Stimulated activated CD8-positive, alpha-beta memory T cell treated with anti-CD3 and anti-CD28 coated beads, Interleukin-2, amount 100 ng/mL, for 48 hours (primary cell): ENCODE results near the gene TMEM87B.
"Not testable (repeated sequence)": the region's sequence is repeated elsewhere in the genome, so short reads cannot be mapped to it uniquely, and the experiment has no call there.

Source experiments
- DNase-seq, 2 donors: peaks; one replicate each; pipeline ENCODE4 v3.0.0-alpha.2; 2020; ENCODE audit warnings: low read depth in 2 of 2

TMEM87B gene

DNA sequence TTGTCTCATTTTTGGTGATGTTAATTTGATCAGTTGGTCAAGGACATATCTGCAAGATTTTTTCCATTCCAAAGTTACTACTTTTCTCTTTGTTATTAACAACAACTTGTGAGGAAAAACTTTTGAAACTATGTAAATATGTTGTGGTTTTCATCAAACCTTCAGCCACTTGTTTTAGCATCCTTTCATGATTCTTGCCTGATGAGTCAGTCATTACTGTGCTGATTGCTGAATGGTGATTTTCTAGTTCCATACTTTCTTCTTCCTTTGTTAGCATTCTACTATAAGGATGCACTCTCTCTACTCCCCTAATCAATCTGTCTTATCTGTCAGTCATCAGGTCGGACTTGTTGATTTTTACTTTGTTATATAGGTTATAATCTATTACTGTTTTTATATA, 10.9 kb downstream of the TMEM87B start:
- no peak for DNase-seq

DNA sequence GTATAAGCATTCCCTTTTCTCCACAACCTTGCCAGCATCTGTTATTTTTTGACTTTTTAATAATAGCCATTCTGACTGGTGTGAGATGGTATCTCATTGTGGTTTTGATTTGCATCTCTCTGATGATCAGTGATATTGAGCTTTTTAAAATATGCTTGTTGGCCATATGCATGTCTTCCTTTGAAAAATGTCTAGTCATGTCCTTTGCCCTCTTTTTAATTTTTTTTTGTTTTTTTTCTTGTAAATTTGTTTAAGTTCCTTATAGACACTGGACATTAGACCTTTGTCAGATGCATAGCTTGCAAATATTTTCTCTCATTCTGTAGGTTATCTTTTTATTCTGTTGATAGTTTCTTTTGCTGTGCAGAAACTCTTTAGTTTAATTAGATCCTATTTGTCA, 14.7 kb downstream of the TMEM87B start:
- DNase-seq: not testable (repeated sequence)

- no peak for DNase-seq
These were observed 18.8 kb downstream of the TMEM87B start for GRCh38 chr2:112073875-112074274.

- no peak for DNase-seq
These were observed 19.4 kb downstream of the TMEM87B start for GRCh38 chr2:112074506-112074905.

DNA sequence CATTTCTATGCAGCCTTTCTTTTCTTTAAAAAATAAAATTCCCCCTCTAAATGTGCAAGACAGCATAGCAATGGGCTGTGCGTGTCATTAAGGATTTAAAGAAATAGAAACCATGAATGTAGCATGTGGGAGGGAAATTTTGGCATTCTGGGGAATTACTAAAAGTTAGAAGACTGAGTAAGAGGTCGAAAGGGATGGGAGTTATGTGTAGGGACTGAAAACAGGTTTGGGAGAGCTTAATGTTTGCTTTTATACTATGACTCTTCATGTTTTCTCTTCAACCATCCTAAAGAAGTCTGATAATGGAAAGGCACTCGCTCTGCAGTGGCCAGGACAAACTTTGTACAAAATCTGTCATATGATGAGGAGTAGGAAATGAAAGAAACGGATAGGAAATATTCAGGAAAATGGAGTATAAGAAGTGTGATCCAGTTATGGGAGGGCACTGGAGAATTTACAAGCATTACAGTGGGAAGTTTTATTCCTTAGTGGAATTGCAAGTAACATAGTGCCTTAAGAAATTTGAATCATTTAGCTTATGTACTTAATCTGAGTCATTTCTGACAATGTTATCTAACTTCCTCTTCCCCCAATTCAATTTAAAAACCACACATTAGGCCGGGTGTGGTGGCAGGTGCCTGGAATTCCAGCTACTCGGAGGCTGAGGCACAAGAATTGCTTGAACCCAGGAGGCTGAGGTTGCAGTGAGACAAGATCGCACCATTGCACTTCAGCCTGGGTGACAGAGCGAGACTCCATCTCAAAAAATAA, 20.6 kb downstream of the TMEM87B start:
- no peak for DNase-seq

- DNase-seq: no peak
These were observed 22.7 kb downstream of the TMEM87B start for GRCh38 chr2:112077814-112078213.

DNA sequence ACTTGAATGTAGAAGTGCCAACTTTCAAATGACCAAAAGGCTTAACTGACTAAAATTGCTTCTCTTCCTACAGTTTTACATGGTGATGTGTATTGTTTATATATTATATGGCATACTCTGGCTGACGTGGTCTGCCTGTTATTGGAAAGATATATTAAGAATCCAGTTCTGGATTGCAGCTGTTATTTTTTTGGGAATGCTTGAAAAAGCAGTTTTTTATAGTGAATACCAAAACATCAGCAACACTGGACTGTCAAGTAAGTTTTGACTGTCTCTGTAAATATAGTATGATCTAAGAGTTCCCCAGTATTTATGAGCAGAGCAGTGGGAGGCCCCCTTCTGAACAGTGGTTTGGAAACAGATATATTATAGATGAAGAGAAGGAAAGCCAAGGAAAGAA, 26.2 kb downstream of the TMEM87B start:
- no peak for DNase-seq

- no peak for DNase-seq
These were observed 29.8 kb downstream of the TMEM87B start for GRCh38 chr2:112084689-112085374.

DNA sequence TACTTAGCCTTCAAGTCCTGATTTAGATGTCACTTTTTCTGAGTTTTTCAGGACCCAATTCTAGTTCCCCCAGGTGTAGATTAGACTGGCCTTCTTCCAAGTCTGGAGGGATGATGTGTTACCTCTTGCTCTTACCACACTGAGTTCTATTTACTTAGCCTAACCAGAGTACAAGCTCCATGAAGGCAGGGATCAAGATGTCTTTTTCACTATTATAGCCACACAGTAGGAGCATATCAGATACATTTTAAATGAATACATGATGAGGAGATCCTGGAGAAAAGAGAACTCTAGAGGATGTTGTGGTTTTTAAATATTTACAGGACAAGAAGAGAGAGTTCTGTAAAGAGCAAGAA, 30.3 kb downstream of the TMEM87B start:
- DNase-seq: no peak

DNA sequence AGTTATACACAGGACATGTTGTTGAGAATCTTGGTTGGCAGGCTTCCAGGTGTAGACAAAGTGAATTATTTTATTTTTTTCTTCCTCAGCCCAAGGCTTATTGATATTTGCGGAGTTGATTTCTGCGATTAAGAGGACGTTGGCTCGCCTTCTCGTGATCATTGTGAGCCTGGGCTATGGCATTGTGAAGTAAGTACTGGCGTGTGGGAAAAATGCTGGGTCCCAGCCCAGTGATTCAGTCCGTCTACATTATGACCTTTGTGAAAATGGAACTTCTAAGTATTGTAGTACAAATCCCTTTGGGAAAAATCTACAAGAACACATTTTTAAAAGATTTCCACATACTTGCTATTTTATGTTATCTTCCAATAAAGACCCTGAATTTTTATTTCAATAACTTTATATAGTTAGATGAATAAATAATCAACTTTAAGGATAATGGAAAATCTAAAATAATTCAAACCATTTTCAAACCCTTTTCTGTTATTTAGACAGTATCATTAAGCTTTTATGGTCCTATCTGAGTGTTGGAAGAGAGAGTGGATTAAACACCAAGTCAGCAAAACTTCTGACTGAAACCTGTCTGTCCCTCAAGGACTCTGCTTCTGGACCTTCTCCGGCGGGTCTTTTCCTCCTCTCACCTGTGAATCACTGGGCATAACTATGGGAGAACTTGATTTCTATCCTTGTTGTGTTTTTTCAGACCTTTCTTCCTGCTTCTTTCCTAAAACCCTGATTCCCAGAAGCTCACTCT, 31.0 kb downstream of the TMEM87B start:
- no peak for DNase-seq

DNA sequence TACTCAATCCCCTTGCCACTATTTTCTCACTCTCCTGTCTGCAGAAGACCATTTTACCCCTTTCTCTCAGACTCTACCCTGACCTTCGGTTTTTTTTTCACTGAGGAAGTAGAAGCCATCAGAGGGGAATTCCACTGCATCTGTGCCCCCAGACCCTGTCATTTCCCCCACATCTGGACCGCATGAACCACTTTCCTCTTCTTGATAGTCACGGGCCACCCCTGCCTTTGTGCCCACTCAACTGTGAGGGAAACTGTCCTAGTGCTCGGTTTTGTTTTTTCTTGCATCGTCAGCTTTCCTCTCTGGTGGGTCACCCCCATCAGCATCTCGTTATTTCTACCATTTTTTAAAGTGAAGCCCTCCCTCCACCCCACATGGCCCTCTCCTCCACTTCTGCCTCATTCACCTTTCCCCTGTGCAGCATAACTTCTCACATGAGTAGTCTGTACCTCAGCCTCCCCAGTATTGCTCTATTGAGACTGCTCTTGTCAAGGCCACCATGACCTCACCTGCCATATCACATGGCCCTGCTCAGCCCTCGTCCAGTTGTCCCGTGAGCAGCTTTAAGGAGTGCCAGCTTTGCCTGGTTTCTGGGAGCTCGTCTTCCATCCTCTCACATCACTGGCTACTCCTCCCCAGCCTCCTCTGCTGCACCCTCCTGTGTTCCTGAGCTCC, 32.4 kb downstream of the TMEM87B start:
- no peak for DNase-seq

GRCh38 chr2:112089375-112089774, 34.3 kb downstream of the TMEM87B start:
- no peak for DNase-seq

DNA sequence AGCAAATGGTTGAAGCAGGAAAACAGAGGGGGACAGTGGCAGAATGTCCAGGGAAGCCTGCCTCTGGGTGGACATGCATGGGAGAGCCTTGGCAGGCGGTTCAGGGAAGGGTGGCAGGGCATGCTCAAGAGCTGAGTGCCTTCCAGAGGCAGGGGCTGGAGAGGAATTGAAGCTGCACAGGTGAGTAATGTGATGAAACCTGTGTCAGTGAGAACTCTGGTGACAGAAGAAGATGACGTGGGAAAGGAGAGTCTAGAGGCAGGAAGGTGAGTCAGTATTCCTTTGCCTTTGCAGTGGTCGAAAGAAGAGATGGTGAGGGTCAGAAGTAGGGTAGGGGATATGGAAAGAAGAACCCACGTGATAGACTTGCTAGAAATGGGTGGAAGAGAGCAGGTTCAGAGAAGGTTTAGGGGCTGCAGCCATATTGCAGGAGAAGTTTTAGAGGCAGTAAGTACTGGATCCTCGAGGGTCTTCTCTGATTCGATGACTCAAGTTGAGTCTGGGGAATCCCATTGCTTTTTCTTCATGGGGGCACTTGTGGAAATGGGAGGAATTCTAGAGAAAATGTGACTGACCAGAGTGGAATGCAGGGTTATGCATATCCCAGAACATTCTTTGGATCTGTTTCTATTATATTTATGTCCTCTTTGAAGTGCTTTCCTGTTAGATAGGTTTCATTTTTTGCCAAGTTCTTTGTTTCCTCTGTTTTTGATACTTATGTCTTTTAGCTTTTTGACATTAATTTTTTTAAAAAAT, 37.4 kb downstream of the TMEM87B start:
- no peak for DNase-seq

DNA sequence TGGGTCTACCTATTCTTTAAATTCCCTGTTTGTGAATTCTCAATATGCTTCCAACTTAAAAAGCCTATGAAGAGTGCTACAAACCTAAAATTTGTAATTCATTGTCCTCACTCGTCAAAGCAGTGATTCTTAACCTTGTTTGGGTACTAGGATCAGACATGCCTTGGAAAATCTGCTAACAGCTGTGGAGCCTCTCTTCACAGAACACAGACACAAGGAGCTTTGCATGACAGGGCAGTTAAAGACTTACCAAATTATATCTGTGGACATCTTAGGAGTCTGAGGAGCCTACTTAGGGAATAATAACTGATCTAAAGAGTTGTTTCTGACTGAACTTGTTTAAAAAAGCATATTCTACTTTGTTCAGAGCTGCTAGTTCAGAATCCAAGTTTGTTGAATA, 38.1 kb downstream of the TMEM87B start:
- no peak for DNase-seq

GRCh38 chr2:112095681-112096080, 40.6 kb downstream of the TMEM87B start:
- DNase-seq: no peak

- DNase-seq: no peak
These were observed 41.0 kb downstream of the TMEM87B start for GRCh38 chr2:112096098-112096497.

DNA sequence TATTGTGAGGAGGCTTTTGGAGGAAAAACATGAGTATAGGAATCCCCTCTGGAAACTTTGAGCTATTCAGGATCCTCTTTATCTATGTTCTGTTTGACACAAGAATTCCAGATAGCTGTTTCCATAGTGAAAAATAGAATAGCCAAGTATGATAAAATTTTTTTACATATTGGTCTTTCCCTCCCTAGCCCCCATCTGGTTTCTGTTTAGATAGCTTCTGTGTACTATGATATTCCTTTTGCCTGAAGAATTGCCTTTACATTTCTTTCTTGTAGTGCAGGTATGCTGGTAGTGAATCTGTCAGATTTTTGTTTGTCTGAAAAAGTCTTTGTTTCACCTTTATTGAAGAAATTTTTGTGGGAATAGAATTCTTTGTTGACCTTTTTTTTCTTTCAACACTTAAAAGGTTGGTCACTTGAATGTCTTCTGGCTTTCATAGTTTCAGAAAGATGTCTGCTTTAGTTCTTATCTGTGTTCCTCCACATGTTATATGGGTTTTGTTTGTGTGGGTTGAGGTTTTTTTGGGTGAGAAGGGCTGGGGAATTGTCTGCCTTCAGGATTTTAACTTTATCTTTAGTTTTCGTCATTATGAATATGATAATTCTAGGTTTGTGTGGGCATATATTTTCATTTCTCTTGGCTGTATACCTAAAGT, 53.2 kb downstream of the TMEM87B start:
- no peak for DNase-seq

DNA sequence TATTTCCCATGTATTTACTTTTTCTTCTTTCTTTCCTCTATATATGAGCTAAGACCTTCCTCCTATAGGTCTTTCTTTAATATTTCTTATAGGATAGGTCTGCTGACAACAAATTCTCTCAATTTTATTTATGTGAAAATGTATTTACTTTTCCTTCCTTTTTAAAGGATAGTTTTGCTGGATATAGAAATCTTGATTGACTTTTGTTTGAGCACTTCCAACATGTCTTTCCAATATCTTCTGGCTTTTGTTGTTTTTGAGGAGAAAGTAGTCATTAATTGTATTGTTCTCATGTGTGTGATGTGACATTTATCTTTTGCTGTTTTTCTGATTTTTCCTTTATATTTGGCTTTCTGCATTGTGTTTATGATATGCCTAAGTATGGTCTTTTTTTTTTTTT, 54.2 kb downstream of the TMEM87B start:
- no peak for DNase-seq

DNA sequence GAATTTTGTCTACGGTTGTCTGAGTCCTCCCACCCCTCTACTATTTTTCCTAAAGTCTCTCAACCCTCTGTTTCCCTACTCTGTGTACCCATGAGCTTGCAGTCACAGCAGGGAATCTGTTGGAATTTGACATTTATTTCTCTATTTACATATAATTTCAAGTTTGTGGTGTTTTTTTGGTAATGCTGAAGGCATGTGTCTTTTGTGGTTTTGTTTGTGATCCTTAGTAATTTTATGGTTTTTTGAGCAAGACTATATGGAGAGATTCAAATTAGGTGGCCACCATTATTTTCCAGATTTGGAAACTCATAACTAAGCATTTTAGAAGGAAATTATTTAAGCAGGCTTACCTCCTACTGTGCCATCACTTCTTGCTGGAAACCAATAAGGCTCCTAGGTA, 55.9 kb downstream of the TMEM87B start:
- DNase-seq: no peak

GRCh38 chr2:112113354-112113753, 58.3 kb downstream of the TMEM87B start:
- not testable (repeated sequence) for DNase-seq

DNA sequence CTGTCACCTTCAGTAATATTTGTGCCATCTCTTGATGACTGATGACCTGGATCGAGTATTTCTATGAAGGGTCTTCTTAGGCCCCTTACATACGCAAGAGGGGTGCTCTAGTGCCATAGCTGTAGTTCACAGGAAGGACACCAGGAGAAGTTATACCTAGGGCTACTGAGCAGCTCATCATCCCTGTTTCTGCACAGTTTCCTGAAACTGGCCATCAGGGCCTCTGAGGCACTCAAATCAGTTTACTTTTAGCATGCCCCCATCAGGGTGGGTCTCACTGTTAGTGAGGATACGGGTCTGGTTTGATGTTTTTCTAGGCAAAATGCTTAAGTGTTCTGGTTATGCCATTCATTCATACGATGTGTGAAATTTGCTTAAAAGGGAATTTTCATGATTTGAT, 63.1 kb downstream of the TMEM87B start:
- DNase-seq: no peak
